ENCODE data around the gene CACNA1A.

The CACNA1A gene

GRCh38 chr19:13314761-13315160 lies 191.5 kb downstream of the CACNA1A start:
- no peak overlapping the region for H3K27ac Mint-ChIP-seq
- no peaks in the 10 kb centered on the region for H3K36me3 Mint-ChIP-seq
- no peak overlapping the region for H3K4me3 Mint-ChIP-seq
- no peaks in the 10 kb centered on the region for H3K4me1 Mint-ChIP-seq
- H3K9me3 Mint-ChIP-seq, result peaks cover 9% of the 10 kb centered on the region
- H3K27me3 Mint-ChIP-seq, result peaks cover 24% of the 10 kb centered on the region
- ATAC-seq (ENCODE audit: low read depth) (no peak), DNase-seq (ENCODE audit: low spot score in 2 of 2) (no peak)

- peaks cover 21% of the 10 kb centered on the region for H3K27me3 Mint-ChIP-seq
- H3K4me3 Mint-ChIP-seq, result no peak overlapping the region
- ATAC-seq (ENCODE audit: low read depth), result no peak
Observed at GRCh38 chr19:13313875-13314274, 192.4 kb downstream of the CACNA1A start.

GRCh38 chr19:13309864-13310263 lies 196.4 kb downstream of the CACNA1A start:
- Mint-ChIP-seq H3K36me3 (no peaks in the 10 kb centered on the region), H3K27me3 (peaks cover 13% of the 10 kb centered on the region), H3K27ac (no peak overlapping the region), H3K4me1 (peaks cover under 1% of the 10 kb centered on the region), H3K4me3 (no peak overlapping the region), H3K9me3 (no peaks in the 10 kb centered on the region)
- ATAC-seq (ENCODE audit: low read depth) (no peak), DNase-seq (ENCODE audit: low spot score in 2 of 2) (no peak)

More at GRCh38 chr19:13313875-13314274, 192.4 kb downstream of the CACNA1A start:
- no peaks in the 10 kb centered on the region for H3K4me1 Mint-ChIP-seq
- no peak for DNase-seq (ENCODE audit: low spot score in 2 of 2)
- no peaks in the 10 kb centered on the region for H3K36me3 Mint-ChIP-seq
- H3K9me3 Mint-ChIP-seq, result peaks cover 9% of the 10 kb centered on the region
- H3K27ac Mint-ChIP-seq, result no peak overlapping the region

- ATAC-seq (ENCODE audit: low read depth) (no peak), DNase-seq (ENCODE audit: low spot score in 2 of 2) (no peak)
- Mint-ChIP-seq H3K27ac (no peak overlapping the region), H3K4me3 (no peak overlapping the region), H3K4me1 (peaks cover 2% of the 10 kb centered on the region), H3K27me3 (peaks cover 39% of the 10 kb centered on the region), H3K9me3 (no peaks in the 10 kb centered on the region), H3K36me3 (no peaks in the 10 kb centered on the region)
Observed at GRCh38 chr19:13303381-13304129, 202.7 kb downstream of the CACNA1A start.

GRCh38 chr19:13302526-13303270 lies 203.6 kb downstream of the CACNA1A start:
- H3K9me3 Mint-ChIP-seq, result no peaks in the 10 kb centered on the region
- no peak for ATAC-seq (ENCODE audit: low read depth)
- no peak overlapping the region for H3K4me3 Mint-ChIP-seq
- peaks cover 39% of the 10 kb centered on the region for H3K27me3 Mint-ChIP-seq
- no peak for DNase-seq (ENCODE audit: low spot score in 2 of 2)
- H3K27ac Mint-ChIP-seq, result no peak overlapping the region
- peaks cover 2% of the 10 kb centered on the region for H3K4me1 Mint-ChIP-seq
- no peaks in the 10 kb centered on the region for H3K36me3 Mint-ChIP-seq

GRCh38 chr19:13301627-13302334 lies 204.5 kb downstream of the CACNA1A start:
- peaks cover 38% of the 10 kb centered on the region for H3K27me3 Mint-ChIP-seq
- H3K4me3 Mint-ChIP-seq, result no peak overlapping the region
- H3K4me1 Mint-ChIP-seq, result peaks cover 2% of the 10 kb centered on the region
- DNase-seq (ENCODE audit: low spot score in 2 of 2) (no peak), ATAC-seq (ENCODE audit: low read depth) (no peak)
- no peak overlapping the region for H3K27ac Mint-ChIP-seq
- no peaks in the 10 kb centered on the region for H3K9me3 Mint-ChIP-seq
- no peaks in the 10 kb centered on the region for H3K36me3 Mint-ChIP-seq

- Mint-ChIP-seq H3K27me3 (peaks cover 34% of the 10 kb centered on the region), H3K36me3 (no peaks in the 10 kb centered on the region), H3K27ac (no peak overlapping the region), H3K4me3 (no peak overlapping the region), H3K4me1 (peaks cover 2% of the 10 kb centered on the region), H3K9me3 (no peaks in the 10 kb centered on the region)
- ATAC-seq (ENCODE audit: low read depth), result no peak
- DNase-seq (ENCODE audit: low spot score in 2 of 2), result no peak
Observed at GRCh38 chr19:13300421-13301030, 205.8 kb downstream of the CACNA1A start.

GRCh38 chr19:13299838-13300237 lies 206.4 kb downstream of the CACNA1A start:
- no peak for ATAC-seq (ENCODE audit: low read depth)
- Mint-ChIP-seq H3K9me3 (no peaks in the 10 kb centered on the region), H3K4me3 (no peak overlapping the region)

GRCh38 chr19:13298565-13299481 lies 207.5 kb downstream of the CACNA1A start:
- peak overlapping the region; percentile 41 for H3K4me3 Mint-ChIP-seq
- no peak overlapping the region for H3K27ac Mint-ChIP-seq

More at GRCh38 chr19:13299838-13300237, 206.4 kb downstream of the CACNA1A start:
- no peak for DNase-seq (ENCODE audit: low spot score in 2 of 2)
- peaks cover 1% of the 10 kb centered on the region for H3K4me1 Mint-ChIP-seq
- peaks cover 35% of the 10 kb centered on the region for H3K27me3 Mint-ChIP-seq
- H3K27ac Mint-ChIP-seq, result no peak overlapping the region
- no peaks in the 10 kb centered on the region for H3K36me3 Mint-ChIP-seq

GRCh38 chr19:13297023-13297422 lies 209.3 kb downstream of the CACNA1A start:
- DNase-seq (ENCODE audit: low spot score in 2 of 2) (no peak), ATAC-seq (ENCODE audit: low read depth) (no peak)
- no peak overlapping the region for H3K4me3 Mint-ChIP-seq
- H3K27ac Mint-ChIP-seq, result no peak overlapping the region
- H3K9me3 Mint-ChIP-seq, result no peaks in the 10 kb centered on the region
- no peaks in the 10 kb centered on the region for H3K36me3 Mint-ChIP-seq
- H3K4me1 Mint-ChIP-seq, result no peaks in the 10 kb centered on the region
- peaks cover 24% of the 10 kb centered on the region for H3K27me3 Mint-ChIP-seq

More at GRCh38 chr19:13298565-13299481, 207.5 kb downstream of the CACNA1A start:
- no peaks in the 10 kb centered on the region for H3K36me3 Mint-ChIP-seq
- H3K27me3 Mint-ChIP-seq, result peaks cover 31% of the 10 kb centered on the region
- H3K9me3 Mint-ChIP-seq, result no peaks in the 10 kb centered on the region
- H3K4me1 Mint-ChIP-seq, result no peaks in the 10 kb centered on the region
- ATAC-seq (ENCODE audit: low read depth), result no peak
- DNase-seq (ENCODE audit: low spot score in 2 of 2), result no peak

GRCh38 chr19:13294812-13295567 lies 211.3 kb downstream of the CACNA1A start:
- no peak for DNase-seq (ENCODE audit: low spot score in 2 of 2)
- H3K4me3 Mint-ChIP-seq, result no peak overlapping the region

GRCh38 chr19:13291913-13292312 lies 214.4 kb downstream of the CACNA1A start:
- Mint-ChIP-seq H3K4me1 (no peaks in the 10 kb centered on the region), H3K36me3 (no peaks in the 10 kb centered on the region), H3K4me3 (no peak overlapping the region), H3K27ac (no peak overlapping the region), H3K9me3 (no peaks in the 10 kb centered on the region), H3K27me3 (peaks cover 4% of the 10 kb centered on the region)
- DNase-seq (ENCODE audit: low spot score in 2 of 2) (no peak), ATAC-seq (ENCODE audit: low read depth) (no peak)

More at GRCh38 chr19:13294812-13295567, 211.3 kb downstream of the CACNA1A start:
- no peaks in the 10 kb centered on the region for H3K9me3 Mint-ChIP-seq
- no peak overlapping the region for H3K27ac Mint-ChIP-seq
- H3K4me1 Mint-ChIP-seq, result no peaks in the 10 kb centered on the region
- no peaks in the 10 kb centered on the region for H3K36me3 Mint-ChIP-seq
- H3K27me3 Mint-ChIP-seq, result peaks cover 15% of the 10 kb centered on the region
- ATAC-seq (ENCODE audit: low read depth), result no peak

Data from memory B cell (primary cell).